Ascending aorta (tissue), 2 donors: ENCODE results near the gene RHBDL3. TPM values are rescaled to one million over a fixed set of nuclear protein-coding genes. Genes with fewer than 3 reads are reported as not detected.
A peak's percentile ranks its signal among the peaks of the same experiment; 100 is the strongest.
"Not testable (repeated sequence)": the region's sequence is repeated elsewhere in the genome, so short reads cannot be mapped to it uniquely, and the experiment has no call there.

Source experiments
- DNase-seq, 2 donors: peaks; one replicate each; pipeline ENCODE4 v3.0.0-alpha.2; 2019; ENCODE audit warnings: low spot score in 2 of 2
- H3K27ac ChIP-seq, 2 donors: fragments of 200-600 bp; sonication (generic); one replicate each; pipeline ENCODE4 v1.5.1; 2016 to 2017; ENCODE audit warnings: mild to moderate bottlenecking in 1 of 2
- H3K27me3 ChIP-seq: fragments of 200-600 bp; sonication (generic); one replicate; pipeline ENCODE4 v1.5.1; 2017
- H3K36me3 ChIP-seq, 2 donors: fragments of 200-600 bp; sonication (generic); one replicate each; pipeline ENCODE4 v1.5.1; 2016
- H3K4me1 ChIP-seq, 2 donors: fragments of 200-600 bp; sonication (generic); one replicate each; pipeline ENCODE4 v1.5.1; 2016 to 2017; ENCODE audit warnings: mild to moderate bottlenecking in 1 of 2
- H3K4me3 ChIP-seq, 2 donors: fragments of 200-600 bp; sonication (generic); one replicate each; pipeline ENCODE4 v1.5.1; 2016 to 2017; ENCODE audit warnings: mild to moderate bottlenecking in 1 of 2
- H3K9me3 ChIP-seq, 2 donors: fragments of 200-600 bp; sonication (generic); one replicate each; pipeline ENCODE4 v1.5.1; 2016
- CTCF ChIP-seq, 3 experiments: fragments of 200-600 bp in 2 of 3; fragments of 450-650 bp in 1 of 3; sonication (generic) in 2 of 3; IDR thresholded peaks; one replicate each; pipeline ENCODE4 v1.5.1; 2016 to 2019; ENCODE audit warnings: antibody characterized with exemption in 3 of 3, mild to moderate bottlenecking in 1 of 3, moderate library complexity in 1 of 3
- intact Hi-C: fragments of 100-400 bp; cut with DNase I; formaldehyde crosslinking; loops from one replicate; pipeline ENCODE4 v1.15.1; 2023
- total RNA-seq: library from RNA; depleted of rRNA; stranded (reverse); fragments of >200 nt; gene quantifications from one replicate; pipeline ENCODE4 v1.1.0, GENCODE V29; 2016

The RHBDL3 gene
- total RNA-seq, 1 donor from 2014 or later: not detected

GRCh38 chr17:32349854-32350665 is 84.4 kb downstream of the RHBDL3 start, which contains the start of gene ZNF207:
Gene ZNF207 (plus strand): TSS chr17:32350157. CDS start chr17:32350286, 129 bp downstream.
- H3K4me1 ChIP-seq: peaks cover 12 to 22% of the 10 kb centered on the region in 2 donors

GRCh38 chr17:32350666-32351418 is 85.2 kb downstream of the RHBDL3 start:
- H3K4me1 ChIP-seq: peaks cover 18 to 29% of the 10 kb centered on the region in 2 donors

More at GRCh38 chr17:32349854-32350665, 84.4 kb downstream of the RHBDL3 start, which contains the start of gene ZNF207:
- no peaks in the 10 kb centered on the region for H3K9me3 ChIP-seq
- intact Hi-C loops: no loop called here
- H3K4me3 ChIP-seq: peak within 1 kb of the TSS; percentile 66 to 73
- H3K36me3 ChIP-seq: peaks cover 12 to 18% of the 10 kb centered on the region in 2 donors
- DNase-seq: peak; percentile 71 to 97
- H3K27me3 ChIP-seq: no peaks in the 10 kb centered on the region
- peak within 1 kb of the TSS; percentile 94 to 96 for H3K27ac ChIP-seq
- no peak for TF ChIP-seq CTCF (IDR thresholded peaks at IDR 0.05)

GRCh38 chr17:32352734-32353133 is 87.1 kb downstream of the RHBDL3 start:
- Histone ChIP-seq H3K36me3 (peaks cover 27 to 35% of the 10 kb centered on the region in 2 donors), H3K4me1 (peaks cover 19 to 39% of the 10 kb centered on the region in 2 donors), H3K4me3 (peak overlapping the region; percentile 66 to 73)
- H3K27ac ChIP-seq, H3K27me3 ChIP-seq, H3K9me3 ChIP-seq, intact Hi-C loops, DNase-seq: not testable (repeated sequence)

More at GRCh38 chr17:32350666-32351418, 85.2 kb downstream of the RHBDL3 start:
- H3K4me3 ChIP-seq: peak overlapping the region; percentile 66 to 73
- peaks cover 19 to 24% of the 10 kb centered on the region in 2 donors for H3K36me3 ChIP-seq
- intact Hi-C loops: no loop called here
- no peaks in the 10 kb centered on the region for H3K27me3 ChIP-seq
- no peak for TF ChIP-seq CTCF (IDR thresholded peaks at IDR 0.05)
- peak overlapping the region; percentile 94 to 96 for H3K27ac ChIP-seq
- H3K9me3 ChIP-seq: no peaks in the 10 kb centered on the region
- DNase-seq: peak in 1 of 2 donors; percentile 72

GRCh38 chr17:32355649-32356377 is 90.2 kb downstream of the RHBDL3 start:
- intact Hi-C loops: no loop called here
- peaks cover 53 to 65% of the 10 kb centered on the region in 2 donors for H3K36me3 ChIP-seq
- TF ChIP-seq CTCF (IDR thresholded peaks at IDR 0.05): no peak
- no peaks in the 10 kb centered on the region for H3K27me3 ChIP-seq
- no peak for DNase-seq
- H3K4me1 ChIP-seq: peaks cover 19 to 36% of the 10 kb centered on the region in 2 donors
- H3K27ac ChIP-seq: no peak overlapping the region
- no peaks in the 10 kb centered on the region for H3K9me3 ChIP-seq
- peak overlapping the region in 1 of 2 donors; percentile 16 for H3K4me3 ChIP-seq

GRCh38 chr17:32356378-32356743 is 90.7 kb downstream of the RHBDL3 start:
- H3K27ac ChIP-seq: no peak overlapping the region
- no peak for DNase-seq
- H3K4me1 ChIP-seq: peaks cover 19 to 36% of the 10 kb centered on the region in 2 donors
- no peaks in the 10 kb centered on the region for H3K27me3 ChIP-seq
- H3K36me3 ChIP-seq: peaks cover 58 to 71% of the 10 kb centered on the region in 2 donors
- no peak for TF ChIP-seq CTCF (IDR thresholded peaks at IDR 0.05)
- intact Hi-C loops: no loop called here
- H3K9me3 ChIP-seq: no peaks in the 10 kb centered on the region
- peak overlapping the region in 1 of 2 donors; percentile 16 for H3K4me3 ChIP-seq
